GM12874 (cell line): Measurements from ENCODE around the gene KRT85.

Source experiments
- TF ChIP-seq, protein P1 (sequence below): IDR thresholded peaks from 2 replicates; pipeline ENCODE4 v1.5.1; 2011; ENCODE audit warnings: low read depth, mild to moderate bottlenecking, control low read depth, low read length, moderate library complexity; ENCODE audit not compliant: insufficient read depth

KRT85 gene

GRCh38 chr12:52366738-52367485 is at the start of gene KRT85:
Gene KRT85, minus strand, starts transcription at chr12:52367481. Its CDS starts 76 bp downstream, at chr12:52367405.
- TF ChIP-seq, protein P1, sequence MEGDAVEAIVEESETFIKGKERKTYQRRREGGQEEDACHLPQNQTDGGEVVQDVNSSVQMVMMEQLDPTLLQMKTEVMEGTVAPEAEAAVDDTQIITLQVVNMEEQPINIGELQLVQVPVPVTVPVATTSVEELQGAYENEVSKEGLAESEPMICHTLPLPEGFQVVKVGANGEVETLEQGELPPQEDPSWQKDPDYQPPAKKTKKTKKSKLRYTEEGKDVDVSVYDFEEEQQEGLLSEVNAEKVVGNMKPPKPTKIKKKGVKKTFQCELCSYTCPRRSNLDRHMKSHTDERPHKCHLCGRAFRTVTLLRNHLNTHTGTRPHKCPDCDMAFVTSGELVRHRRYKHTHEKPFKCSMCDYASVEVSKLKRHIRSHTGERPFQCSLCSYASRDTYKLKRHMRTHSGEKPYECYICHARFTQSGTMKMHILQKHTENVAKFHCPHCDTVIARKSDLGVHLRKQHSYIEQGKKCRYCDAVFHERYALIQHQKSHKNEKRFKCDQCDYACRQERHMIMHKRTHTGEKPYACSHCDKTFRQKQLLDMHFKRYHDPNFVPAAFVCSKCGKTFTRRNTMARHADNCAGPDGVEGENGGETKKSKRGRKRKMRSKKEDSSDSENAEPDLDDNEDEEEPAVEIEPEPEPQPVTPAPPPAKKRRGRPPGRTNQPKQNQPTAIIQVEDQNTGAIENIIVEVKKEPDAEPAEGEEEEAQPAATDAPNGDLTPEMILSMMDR: no peak

GRCh38 chr12:52416795-52417194 is 49.5 kb upstream of the KRT85 start:
- TF ChIP-seq, protein P1: no peak

DNA sequence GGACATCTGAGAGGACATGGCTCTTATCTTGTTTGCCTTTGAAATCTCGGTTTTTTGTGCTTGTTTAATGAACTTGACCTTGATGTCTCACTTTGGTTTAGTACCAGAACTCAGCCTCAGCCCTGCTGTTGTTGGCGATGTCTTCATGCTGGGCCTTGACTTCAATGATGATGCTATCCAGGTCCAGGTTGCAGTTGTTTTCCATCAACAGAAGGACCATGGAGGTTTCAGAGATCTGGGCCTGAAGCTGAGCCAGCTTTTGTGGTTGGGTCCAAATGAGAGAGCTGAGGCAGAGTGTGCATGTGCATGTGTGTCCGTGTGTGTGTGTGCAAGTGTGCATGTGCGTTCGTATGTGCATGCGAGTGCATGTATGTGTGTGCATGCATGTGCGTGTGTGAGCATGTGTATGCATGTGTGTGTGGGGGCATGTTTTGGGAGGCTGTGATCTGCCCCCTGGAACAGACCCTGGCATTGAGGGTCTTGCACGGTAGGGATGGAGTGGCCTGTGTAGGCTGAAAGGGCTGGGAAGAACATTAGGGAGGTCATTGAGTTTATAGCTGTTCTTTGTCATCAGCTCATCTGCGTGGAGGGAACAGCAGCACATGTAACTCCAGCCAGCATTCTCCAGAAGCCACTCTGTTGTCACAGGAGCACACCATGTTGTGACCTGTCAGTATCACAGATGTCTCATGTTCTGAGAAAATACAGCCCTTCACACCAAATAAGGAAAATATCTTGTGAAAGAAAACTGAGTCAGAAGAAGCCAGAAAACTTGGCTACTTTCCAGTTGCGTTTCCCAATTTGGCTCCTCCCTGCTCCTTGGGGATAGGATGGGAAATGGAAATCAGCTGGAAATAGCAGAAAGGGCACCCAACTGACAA is 48.8 kb upstream of the KRT85 start:
- TF ChIP-seq, protein P1: no peak

- TF ChIP-seq, protein P1: no peak
Measured at GRCh38 chr12:52414936-52415335, 47.7 kb upstream of the KRT85 start.

DNA sequence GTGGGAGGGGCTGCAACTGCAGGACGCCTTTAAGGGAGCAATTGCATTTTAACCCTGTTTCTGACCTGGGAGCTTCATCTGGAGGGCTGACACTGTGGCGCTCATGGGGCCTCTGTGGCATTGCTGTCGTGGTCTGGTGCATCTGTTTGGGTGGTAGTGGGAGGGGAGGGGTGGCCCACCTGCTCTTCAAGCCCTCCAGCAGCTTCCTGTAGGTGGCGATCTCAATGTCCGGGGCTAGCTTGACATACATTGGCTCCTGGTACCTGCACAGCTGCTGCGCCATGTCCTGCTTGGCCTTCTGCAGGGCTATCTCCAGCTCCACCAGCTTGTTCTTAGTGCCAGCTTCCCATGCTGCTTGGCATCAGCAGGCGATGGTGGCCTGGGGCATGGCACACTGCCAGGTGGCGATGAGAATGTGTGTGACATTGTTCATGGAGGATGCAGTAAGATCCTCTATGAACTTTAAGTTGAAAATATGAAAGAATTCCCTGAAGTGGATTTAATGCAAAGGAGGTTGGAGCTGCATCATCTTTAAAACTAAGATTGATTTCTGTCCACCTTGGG is 46.6 kb upstream of the KRT85 start:
- TF ChIP-seq, protein P1: 0 out of 2 replicates have a peak, but pooled peaks have one; percentile 10

DNA sequence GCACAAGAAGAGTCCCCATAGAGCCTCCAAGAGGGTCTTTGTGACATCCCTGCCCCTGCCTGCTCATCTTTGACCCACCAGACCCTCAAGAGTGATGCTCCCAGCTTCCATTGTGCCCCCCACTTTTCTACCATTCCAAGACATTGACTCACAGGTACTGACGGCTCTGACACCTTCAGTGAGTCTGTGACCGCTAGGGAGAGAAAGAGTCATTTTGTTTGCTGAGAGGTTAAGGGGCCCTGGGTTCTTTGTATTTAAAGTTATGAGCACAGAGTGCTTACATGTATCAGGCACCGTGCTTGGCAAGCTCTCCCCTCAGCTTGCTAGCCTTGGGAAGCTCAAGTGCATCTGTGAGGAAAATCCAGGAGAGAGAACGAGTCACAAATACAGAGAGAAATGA is 45.9 kb upstream of the KRT85 start:
- TF ChIP-seq, protein P1: no peak

DNA sequence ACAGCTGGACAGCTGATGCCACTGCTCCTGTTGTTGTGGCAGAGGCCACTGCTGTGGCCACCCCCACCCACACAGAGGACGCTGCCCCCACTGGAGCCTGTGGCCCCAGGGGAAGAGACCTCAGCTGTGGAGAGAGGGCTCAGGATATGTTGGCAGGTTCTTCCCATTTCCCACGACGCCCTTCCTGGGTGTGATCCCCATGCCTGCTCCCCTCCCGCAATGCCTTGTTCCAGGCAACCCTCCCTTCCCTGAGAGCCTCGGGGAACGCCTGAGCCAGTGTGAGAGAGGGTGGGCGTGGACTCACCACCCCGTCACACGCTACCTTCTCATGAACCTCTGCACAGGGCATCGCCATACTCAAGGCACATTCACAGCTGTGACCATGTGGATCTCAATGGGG is 44.5 kb upstream of the KRT85 start:
- TF ChIP-seq, protein P1: no peak
